A673 (cell line): ENCODE results near the gene HSPG2. TPM values are rescaled to one million over a fixed set of nuclear protein-coding genes. Genes with fewer than 3 reads are reported as not detected.

Experiments used
- BruUV-seq: library from RNA; stranded (reverse); fragments of 400-500 nt; replicated peaks from 2 replicates; lab custom pipeline; 2021; lab: Mats Ljungman, UMichigan
- CTCF ChIA-PET: fragments of 300-600 bp; sonication (Branson Sonifier 250); formaldehyde crosslinking; loops from one replicate; lab custom pipeline; 2022; ENCODE audit warnings: antibody characterized with exemption; lab: Charles Lee
- POLR2A ChIA-PET: fragments of 300-600 bp; sonication (Branson Sonifier 250); formaldehyde crosslinking; loops from one replicate; lab custom pipeline; 2022; ENCODE audit warnings: antibody characterized with exemption; ENCODE audit not compliant: low non-redundant PET; lab: Charles Lee
- DNase-seq: peaks from one replicate; pipeline ENCODE4 v3.0.0-alpha.2; 2015; ENCODE audit warnings: low spot score
- H3K27ac ChIP-seq: fragments of 200-600 bp; sonication (generic); 2 replicates; pipeline ENCODE4 v1.5.1; 2016; ENCODE audit warnings: mixed run types, low read depth, mild to moderate bottlenecking, mixed read lengths, antibody characterized with exemption, low read length; ENCODE audit not compliant: poor library complexity, severe bottlenecking
- H3K27me3 ChIP-seq: fragments of 200-600 bp; sonication (generic); replicated peaks from 2 replicates; pipeline ENCODE4 v1.6.1; 2017; ENCODE audit warnings: mixed run types, low read depth, mild to moderate bottlenecking, mixed read lengths, antibody characterized with exemption, low read length; ENCODE audit not compliant: insufficient read depth, poor library complexity
- H3K36me3 ChIP-seq: fragments of 200-600 bp; sonication (generic); 2 replicates; pipeline ENCODE4 v1.6.1; 2016; ENCODE audit warnings: mixed run types, mild to moderate bottlenecking, mixed read lengths, antibody characterized with exemption, low read length; ENCODE audit not compliant: insufficient read depth, poor library complexity, severe bottlenecking
- H3K4me1 ChIP-seq: fragments of 200-600 bp; sonication (generic); 2 replicates; pipeline ENCODE4 v1.6.1; 2017; ENCODE audit warnings: mixed run types, mild to moderate bottlenecking, mixed read lengths, antibody characterized with exemption, low read length; ENCODE audit not compliant: insufficient read depth, poor library complexity, severe bottlenecking
- H3K4me3 ChIP-seq: fragments of 200-600 bp; sonication (generic); 2 replicates; pipeline ENCODE4 v1.5.1; 2016; ENCODE audit warnings: low read depth, mixed run types, mild to moderate bottlenecking, mixed read lengths, low read length; ENCODE audit not compliant: poor library complexity, severe bottlenecking
- H3K9me3 ChIP-seq: fragments of 200-600 bp; sonication (generic); 2 replicates; pipeline ENCODE4 v1.6.1; 2016; ENCODE audit warnings: mixed run types, low read depth, mild to moderate bottlenecking, mixed read lengths, antibody characterized with exemption, low read length; ENCODE audit not compliant: poor library complexity, severe bottlenecking
- EZH2 ChIP-seq: fragments of 200-600 bp; sonication (generic); IDR thresholded peaks from 2 replicates; pipeline ENCODE4 v1.6.1; 2017; ENCODE audit warnings: borderline replicate concordance, low read depth, mild to moderate bottlenecking, mixed read lengths, antibody characterized with exemption, low read length; ENCODE audit not compliant: poor library complexity, severe bottlenecking
- intact Hi-C: fragments of 100-400 bp; cut with micrococcal nuclease; formaldehyde crosslinking; loops from one replicate; pipeline ENCODE4 v1.10.0; 2022; ENCODE audit not compliant: unreplicated experiment
- total RNA-seq: library from RNA; stranded (reverse); gene quantifications from 2 replicates; pipeline ENCODE4 v1.2.3, GENCODE V29; 2021
- TF ChIP-seq, protein P1 (sequence below): fragments of 300-800, 200-600 bp; sonication (generic); conservative IDR thresholded peaks from 2 replicates; pipeline ENCODE4 v1.5.1; 2017; ENCODE audit warnings: low read depth, mild to moderate bottlenecking, antibody characterized with exemption, low read length, moderate library complexity, mixed read lengths

Gene HSPG2
- total RNA-seq, 1 experiment from 2014 or later, result 10.4 TPM

GRCh38 chr1:21864730-21865129, 72.4 kb downstream of the HSPG2 start:
- Histone ChIP-seq H3K4me1 (no peaks in the 10 kb centered on the region), H3K27me3 (no peaks in the 10 kb centered on the region), H3K4me3 (no peak overlapping the region), H3K9me3 (no peaks in the 10 kb centered on the region), H3K36me3 (no peaks in the 10 kb centered on the region), H3K27ac (no peak overlapping the region)
- CTCF ChIA-PET, result no interaction called here
- intact Hi-C loops, result no loop called here
- TF ChIP-seq, protein P1, sequence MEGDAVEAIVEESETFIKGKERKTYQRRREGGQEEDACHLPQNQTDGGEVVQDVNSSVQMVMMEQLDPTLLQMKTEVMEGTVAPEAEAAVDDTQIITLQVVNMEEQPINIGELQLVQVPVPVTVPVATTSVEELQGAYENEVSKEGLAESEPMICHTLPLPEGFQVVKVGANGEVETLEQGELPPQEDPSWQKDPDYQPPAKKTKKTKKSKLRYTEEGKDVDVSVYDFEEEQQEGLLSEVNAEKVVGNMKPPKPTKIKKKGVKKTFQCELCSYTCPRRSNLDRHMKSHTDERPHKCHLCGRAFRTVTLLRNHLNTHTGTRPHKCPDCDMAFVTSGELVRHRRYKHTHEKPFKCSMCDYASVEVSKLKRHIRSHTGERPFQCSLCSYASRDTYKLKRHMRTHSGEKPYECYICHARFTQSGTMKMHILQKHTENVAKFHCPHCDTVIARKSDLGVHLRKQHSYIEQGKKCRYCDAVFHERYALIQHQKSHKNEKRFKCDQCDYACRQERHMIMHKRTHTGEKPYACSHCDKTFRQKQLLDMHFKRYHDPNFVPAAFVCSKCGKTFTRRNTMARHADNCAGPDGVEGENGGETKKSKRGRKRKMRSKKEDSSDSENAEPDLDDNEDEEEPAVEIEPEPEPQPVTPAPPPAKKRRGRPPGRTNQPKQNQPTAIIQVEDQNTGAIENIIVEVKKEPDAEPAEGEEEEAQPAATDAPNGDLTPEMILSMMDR, result no peak
- TF ChIP-seq EZH2, result no peak
- POLR2A ChIA-PET, result no interaction called here
- no peak for DNase-seq
- no TSS peak for BruUV-seq

DNA sequence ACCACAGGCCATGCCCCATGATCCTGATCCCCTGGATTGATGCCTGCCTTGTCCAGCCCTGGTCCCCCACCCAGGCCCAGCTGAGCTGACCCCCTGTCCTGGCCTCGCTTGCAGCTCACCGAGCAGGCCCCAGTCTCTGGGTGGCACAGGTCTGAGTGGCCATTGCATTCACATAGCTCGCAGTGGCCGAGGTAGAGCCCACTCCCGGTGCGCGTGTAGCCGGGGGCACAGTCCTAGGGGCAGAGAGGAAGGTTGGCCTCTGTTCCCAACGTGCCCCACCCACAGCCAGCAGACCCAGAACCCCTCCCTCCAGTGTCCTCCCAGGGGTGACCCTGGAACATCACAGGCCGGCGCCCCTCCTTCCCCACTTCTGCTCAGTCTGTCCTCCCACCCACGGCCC, 73.1 kb downstream of the HSPG2 start:
- H3K9me3 ChIP-seq, result no peaks in the 10 kb centered on the region
- no peak overlapping the region for H3K27ac ChIP-seq
- POLR2A ChIA-PET, result no interaction called here
- BruUV-seq, result no TSS peak
- DNase-seq, result no peak
- no peak overlapping the region for H3K4me3 ChIP-seq
- no peaks in the 10 kb centered on the region for H3K36me3 ChIP-seq
- no peaks in the 10 kb centered on the region for H3K27me3 ChIP-seq
- no peak for TF ChIP-seq EZH2
- TF ChIP-seq, protein P1, result no peak
- CTCF ChIA-PET, result interaction anchor here (0.7 kb wide), 1 partner anchor 25 kb away, joined by 3 read pairs; no protein-coding TSS in a partner anchor
- H3K4me1 ChIP-seq, result no peaks in the 10 kb centered on the region
- intact Hi-C loops, result no loop called here

GRCh38 chr1:21861602-21862429, 75.3 kb downstream of the HSPG2 start:
- no TSS peak for BruUV-seq
- intact Hi-C loops, result no loop called here
- Histone ChIP-seq H3K4me1 (no peaks in the 10 kb centered on the region), H3K9me3 (no peaks in the 10 kb centered on the region), H3K27ac (no peak overlapping the region), H3K36me3 (no peaks in the 10 kb centered on the region), H3K4me3 (no peak overlapping the region), H3K27me3 (no peaks in the 10 kb centered on the region)
- TF ChIP-seq EZH2, result no peak
- TF ChIP-seq, protein P1, result no peak
- POLR2A ChIA-PET, result no interaction called here
- DNase-seq, result no peak
- CTCF ChIA-PET, result no interaction called here
